ENCODE measurements around the gene KDM5C. TPM values are rescaled to one million over a fixed set of nuclear protein-coding genes. Genes with fewer than 3 reads are reported as not detected.
A peak's percentile ranks its signal among the peaks of the same experiment; 100 is the strongest.

The KDM5C gene
- total and polyA plus RNA-seq, 9 of the 15 experiments (the other 6 are each of a cell fraction or from before 2014, with no cell fraction given): 0.62 to 136 (median 52.4) TPM

DNA sequence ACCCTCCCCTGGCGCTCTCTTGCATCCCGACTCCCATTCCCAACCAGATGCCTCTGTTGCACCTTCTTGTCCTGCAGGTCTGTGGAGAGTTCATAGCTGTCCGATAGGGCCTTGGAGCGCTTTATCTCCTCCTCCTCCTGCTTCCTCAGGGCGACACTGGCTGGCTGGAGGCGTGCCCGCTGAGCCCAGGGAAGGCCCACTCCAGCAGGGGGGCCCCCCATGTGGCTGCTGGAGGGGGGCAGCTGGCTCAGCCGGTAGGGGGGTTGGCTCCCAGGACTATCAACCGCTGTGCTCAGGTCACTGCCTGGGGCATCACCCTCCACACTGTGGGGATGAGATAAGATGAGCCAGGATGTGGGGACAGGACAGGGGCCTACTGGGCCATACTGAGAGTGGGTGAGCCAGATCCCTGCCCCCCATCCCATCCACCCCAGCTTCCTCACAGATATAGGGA is 30.8 kb upstream of the KDM5C start (continued):
- TF ChIP-seq, protein P1, sequence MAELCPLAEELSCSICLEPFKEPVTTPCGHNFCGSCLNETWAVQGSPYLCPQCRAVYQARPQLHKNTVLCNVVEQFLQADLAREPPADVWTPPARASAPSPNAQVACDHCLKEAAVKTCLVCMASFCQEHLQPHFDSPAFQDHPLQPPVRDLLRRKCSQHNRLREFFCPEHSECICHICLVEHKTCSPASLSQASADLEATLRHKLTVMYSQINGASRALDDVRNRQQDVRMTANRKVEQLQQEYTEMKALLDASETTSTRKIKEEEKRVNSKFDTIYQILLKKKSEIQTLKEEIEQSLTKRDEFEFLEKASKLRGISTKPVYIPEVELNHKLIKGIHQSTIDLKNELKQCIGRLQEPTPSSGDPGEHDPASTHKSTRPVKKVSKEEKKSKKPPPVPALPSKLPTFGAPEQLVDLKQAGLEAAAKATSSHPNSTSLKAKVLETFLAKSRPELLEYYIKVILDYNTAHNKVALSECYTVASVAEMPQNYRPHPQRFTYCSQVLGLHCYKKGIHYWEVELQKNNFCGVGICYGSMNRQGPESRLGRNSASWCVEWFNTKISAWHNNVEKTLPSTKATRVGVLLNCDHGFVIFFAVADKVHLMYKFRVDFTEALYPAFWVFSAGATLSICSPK (IDR thresholded peaks at IDR 0.05; ENCODE audit: borderline replicate concordance): no peak
- TF ChIP-seq ZBTB43 (CRISPR knock-in tag; IDR thresholded peaks at IDR 0.05) (no peak), ZNF24 (IDR thresholded peaks at IDR 0.05) (no peak), BCOR (IDR thresholded peaks at IDR 0.05) (no peak; the same call in 1 of the 2 replicates), ZNF57 (CRISPR knock-in tag; IDR thresholded peaks at IDR 0.05) (no peak), BRCA1 (IDR thresholded peaks at IDR 0.05) (no peak), BRCA1 (CRISPR knock-in tag; IDR thresholded peaks at IDR 0.05) (no peak), TOE1 (IDR thresholded peaks at IDR 0.05; ENCODE audit: borderline replicate concordance) (no peak; the same call in 1 of the 2 replicates), TOE1 (CRISPR knock-in tag; IDR thresholded peaks at IDR 0.05; ENCODE audit: borderline replicate concordance, low read depth) (no peak), ZNF668 (CRISPR knock-in tag; IDR thresholded peaks at IDR 0.05) (no peak), ZBTB26 (CRISPR knock-in tag; IDR thresholded peaks at IDR 0.05) (no peak), CSDE1 (IDR thresholded peaks at IDR 0.05) (no peak), ZNF347 (CRISPR knock-in tag; IDR thresholded peaks at IDR 0.05; ENCODE audit: low read depth) (no peak), TCF7 (IDR thresholded peaks at IDR 0.05; ENCODE audit: borderline replicate concordance) (no peak)
- TF ChIP-seq, protein P2, sequence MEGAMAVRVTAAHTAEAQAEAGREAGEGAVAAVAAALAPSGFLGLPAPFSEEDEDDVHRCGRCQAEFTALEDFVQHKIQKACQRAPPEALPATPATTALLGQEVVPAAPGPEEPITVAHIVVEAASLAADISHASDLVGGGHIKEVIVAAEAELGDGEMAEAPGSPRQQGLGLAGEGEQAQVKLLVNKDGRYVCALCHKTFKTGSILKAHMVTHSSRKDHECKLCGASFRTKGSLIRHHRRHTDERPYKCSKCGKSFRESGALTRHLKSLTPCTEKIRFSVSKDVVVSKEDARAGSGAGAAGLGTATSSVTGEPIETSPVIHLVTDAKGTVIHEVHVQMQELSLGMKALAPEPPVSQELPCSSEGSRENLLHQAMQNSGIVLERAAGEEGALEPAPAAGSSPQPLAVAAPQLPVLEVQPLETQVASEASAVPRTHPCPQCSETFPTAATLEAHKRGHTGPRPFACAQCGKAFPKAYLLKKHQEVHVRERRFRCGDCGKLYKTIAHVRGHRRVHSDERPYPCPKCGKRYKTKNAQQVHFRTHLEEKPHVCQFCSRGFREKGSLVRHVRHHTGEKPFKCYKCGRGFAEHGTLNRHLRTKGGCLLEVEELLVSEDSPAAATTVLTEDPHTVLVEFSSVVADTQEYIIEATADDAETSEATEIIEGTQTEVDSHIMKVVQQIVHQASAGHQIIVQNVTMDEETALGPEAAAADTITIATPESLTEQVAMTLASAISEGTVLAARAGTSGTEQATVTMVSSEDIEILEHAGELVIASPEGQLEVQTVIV (CRISPR knock-in tag; IDR thresholded peaks at IDR 0.05; ENCODE audit: borderline replicate concordance): no peak
- TF ChIP-seq, protein P3, sequence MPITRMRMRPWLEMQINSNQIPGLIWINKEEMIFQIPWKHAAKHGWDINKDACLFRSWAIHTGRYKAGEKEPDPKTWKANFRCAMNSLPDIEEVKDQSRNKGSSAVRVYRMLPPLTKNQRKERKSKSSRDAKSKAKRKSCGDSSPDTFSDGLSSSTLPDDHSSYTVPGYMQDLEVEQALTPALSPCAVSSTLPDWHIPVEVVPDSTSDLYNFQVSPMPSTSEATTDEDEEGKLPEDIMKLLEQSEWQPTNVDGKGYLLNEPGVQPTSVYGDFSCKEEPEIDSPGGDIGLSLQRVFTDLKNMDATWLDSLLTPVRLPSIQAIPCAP (CRISPR knock-in tag; IDR thresholded peaks at IDR 0.05; ENCODE audit: borderline replicate concordance): no peak
- TF ChIP-seq, protein P4, sequence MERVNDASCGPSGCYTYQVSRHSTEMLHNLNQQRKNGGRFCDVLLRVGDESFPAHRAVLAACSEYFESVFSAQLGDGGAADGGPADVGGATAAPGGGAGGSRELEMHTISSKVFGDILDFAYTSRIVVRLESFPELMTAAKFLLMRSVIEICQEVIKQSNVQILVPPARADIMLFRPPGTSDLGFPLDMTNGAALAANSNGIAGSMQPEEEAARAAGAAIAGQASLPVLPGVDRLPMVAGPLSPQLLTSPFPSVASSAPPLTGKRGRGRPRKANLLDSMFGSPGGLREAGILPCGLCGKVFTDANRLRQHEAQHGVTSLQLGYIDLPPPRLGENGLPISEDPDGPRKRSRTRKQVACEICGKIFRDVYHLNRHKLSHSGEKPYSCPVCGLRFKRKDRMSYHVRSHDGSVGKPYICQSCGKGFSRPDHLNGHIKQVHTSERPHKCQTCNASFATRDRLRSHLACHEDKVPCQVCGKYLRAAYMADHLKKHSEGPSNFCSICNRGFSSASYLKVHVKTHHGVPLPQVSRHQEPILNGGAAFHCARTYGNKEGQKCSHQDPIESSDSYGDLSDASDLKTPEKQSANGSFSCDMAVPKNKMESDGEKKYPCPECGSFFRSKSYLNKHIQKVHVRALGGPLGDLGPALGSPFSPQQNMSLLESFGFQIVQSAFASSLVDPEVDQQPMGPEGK (CRISPR knock-in tag; IDR thresholded peaks at IDR 0.05; ENCODE audit: borderline replicate concordance): no peak
- TF ChIP-seq, protein P5, sequence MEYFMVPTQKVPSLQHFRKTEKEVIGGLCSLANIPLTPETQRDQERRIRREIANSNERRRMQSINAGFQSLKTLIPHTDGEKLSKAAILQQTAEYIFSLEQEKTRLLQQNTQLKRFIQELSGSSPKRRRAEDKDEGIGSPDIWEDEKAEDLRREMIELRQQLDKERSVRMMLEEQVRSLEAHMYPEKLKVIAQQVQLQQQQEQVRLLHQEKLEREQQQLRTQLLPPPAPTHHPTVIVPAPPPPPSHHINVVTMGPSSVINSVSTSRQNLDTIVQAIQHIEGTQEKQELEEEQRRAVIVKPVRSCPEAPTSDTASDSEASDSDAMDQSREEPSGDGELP (CRISPR knock-in tag; IDR thresholded peaks at IDR 0.05; ENCODE audit: borderline replicate concordance): peak; percentile 96
